Measurements from ENCODE around the gene NME7. TPM values are rescaled to one million over a fixed set of nuclear protein-coding genes. Genes with fewer than 3 reads are reported as not detected.

The NME7 gene
- total RNA-seq, 2 donors from 2014 or later = 6.2 TPM

DNA sequence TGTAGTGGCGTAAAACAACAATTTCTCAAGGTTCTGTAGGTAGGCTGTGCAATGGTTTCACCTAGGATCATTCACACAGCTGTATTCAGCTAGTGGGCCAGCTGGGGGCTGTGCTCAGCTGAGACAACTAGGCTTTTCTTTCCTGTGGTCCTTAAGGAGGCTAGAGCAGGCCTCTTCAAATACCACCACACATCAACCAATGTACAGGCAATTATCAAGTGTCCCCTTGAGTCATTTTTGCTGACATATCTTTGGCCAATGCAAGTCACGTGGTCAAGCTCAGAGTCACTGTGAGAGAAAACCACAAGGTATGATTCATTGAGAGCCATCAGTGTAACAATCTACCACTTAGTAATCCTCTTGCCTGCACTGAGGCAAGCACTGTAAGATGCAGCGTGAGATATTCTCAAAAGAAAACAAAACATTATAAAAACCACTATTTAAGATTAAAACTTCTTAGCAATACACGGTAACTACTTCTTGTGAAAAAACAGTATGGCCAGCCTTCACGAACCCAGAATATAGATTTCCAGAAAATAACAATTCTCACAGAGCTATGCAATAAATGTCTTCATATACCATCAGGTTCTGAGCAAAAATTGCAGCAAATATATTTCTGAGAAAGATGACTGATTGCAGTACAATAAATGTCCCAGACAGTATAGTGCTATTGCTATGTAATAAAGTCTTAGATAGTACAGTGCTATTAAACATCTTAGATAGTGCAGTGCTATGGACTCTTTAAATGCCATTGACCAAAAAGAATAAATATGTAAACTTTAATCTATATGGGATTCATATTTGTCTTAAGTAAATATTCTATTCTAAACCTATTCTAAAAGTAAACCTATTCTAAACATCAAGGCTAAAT, 55.3 kb downstream of the NME7 start:
- peak; percentile 99 for ATAC-seq (replicated peaks in 1 of 2)
- no peaks in the 10 kb centered on the region for H3K9me3 Mint-ChIP-seq
- DNase-seq = peak; percentile 55 to 65
- peak overlapping the region; percentile 54 for H3K27ac Mint-ChIP-seq
- no peaks in the 10 kb centered on the region for H3K27me3 Mint-ChIP-seq (ENCODE audit: low read depth)
- peaks cover 31% of the 10 kb centered on the region for H3K4me1 Mint-ChIP-seq (ENCODE audit: low read depth)
- peak overlapping the region in 1 of 2 donors; percentile 65 for H3K4me3 Mint-ChIP-seq
- H3K36me3 Mint-ChIP-seq (ENCODE audit: insufficient read depth in 2 of 2) = no peaks in the 10 kb centered on the region

DNA sequence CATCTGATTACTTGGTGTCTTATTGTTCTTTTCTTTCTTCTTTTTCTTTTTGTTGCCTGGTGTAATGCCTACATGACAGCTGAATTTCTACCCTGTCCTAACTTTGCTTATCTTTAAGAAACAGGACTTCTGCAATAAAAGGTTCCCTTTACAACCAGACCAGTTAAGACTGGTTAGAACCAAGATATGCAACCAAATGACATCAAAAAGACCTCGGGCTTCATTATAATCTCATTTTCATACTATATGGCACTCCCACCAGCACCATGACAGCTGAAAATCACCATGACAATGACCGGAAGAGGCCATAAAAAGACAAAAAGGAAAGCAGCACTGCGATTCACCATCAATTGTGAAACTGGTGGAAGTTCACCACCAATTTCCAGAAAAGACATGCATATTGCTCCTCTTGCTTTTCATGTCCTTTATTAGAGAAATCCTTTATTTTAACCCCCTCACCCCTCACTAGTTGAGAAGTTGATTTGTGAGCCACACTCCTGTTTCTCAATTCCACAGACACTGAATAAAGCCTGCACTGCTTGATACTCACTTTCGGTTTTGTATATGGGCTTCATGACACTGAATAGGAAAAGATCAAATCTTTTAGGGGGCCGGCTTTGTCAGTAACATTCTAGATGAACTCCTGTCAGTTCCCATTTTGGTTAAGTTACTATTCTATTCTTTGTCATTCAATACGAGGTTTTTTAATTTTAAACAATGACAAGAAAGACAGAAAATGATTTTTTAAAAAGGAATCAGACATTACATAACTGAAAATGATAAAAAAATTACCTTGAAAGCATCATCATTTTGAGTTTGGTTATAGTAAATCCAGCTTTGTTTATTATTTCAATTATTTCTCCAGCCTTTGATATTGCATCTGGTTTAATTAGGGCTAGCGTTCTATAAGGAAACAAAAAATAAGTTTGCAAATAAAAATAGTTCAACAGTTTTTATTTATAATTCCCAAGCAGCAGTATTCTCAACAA, 58.1 kb downstream of the NME7 start:
- no peak for DNase-seq
- Mint-ChIP-seq H3K9me3 (no peaks in the 10 kb centered on the region), H3K4me3 (peak overlapping the region; percentile 62 to 76), H3K36me3 (ENCODE audit: insufficient read depth in 2 of 2) (peaks cover 0 to 4% of the 10 kb centered on the region in 2 donors), H3K27ac (peak overlapping the region; percentile 55), H3K4me1 (ENCODE audit: low read depth) (peaks cover 31% of the 10 kb centered on the region), H3K27me3 (ENCODE audit: low read depth) (no peaks in the 10 kb centered on the region)
- ATAC-seq (replicated peaks in 1 of 2) = no peak

DNA sequence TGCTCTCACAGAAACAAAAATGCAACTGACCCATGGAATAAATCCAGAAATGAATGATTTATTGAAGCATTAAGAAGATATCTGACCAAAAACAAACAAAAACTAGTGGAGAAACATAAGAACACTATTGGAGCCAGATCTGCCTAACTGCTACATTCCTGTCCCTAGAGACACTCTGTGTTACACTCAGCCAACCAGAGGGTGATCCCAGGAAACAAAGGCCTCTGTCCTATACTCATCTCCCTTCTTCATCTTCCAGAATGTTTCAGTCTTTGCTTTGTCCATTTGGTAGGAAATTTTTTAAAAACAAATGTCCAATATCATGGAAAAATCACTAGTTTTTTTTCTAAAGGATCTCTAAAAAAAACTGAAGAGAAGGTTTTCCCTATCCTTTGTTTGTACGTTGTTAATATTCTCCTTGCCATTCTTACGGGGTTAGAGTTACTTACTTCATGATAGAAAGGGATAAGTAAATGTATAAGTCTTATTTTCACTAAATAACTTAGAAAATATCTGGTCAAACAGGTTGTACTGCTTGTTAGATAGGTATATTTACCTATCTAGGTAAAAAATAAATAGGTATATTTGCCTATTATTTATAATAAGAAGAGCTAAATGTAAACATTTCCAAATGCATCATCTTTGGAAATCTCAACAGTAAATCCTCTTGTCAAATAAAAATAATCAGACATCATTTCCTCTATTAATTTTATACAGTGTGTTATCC, 59.1 kb downstream of the NME7 start:
- Mint-ChIP-seq H3K36me3 (ENCODE audit: insufficient read depth in 2 of 2) (peaks cover 0 to 4% of the 10 kb centered on the region in 2 donors), H3K4me3 (no peak overlapping the region)

DNA sequence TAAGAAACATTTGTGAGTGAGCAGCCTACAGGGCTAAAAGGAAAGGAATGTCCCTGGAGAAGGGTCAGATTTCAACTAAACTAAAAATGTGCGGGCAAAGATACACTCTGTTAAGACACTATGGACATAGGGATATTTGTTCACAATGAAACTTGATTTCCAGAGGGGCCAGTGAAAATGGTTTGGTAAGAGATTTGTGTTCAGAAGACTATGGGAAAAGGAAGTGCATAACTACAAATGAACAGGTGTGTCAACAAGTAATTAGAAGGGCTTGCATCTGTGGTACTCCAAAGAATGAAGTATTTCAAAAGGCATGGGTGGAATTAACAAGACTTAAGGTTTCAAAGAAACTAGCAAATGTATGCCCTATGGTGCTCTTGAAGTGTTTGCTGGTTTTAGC, 60.4 kb downstream of the NME7 start:
- peaks cover 17% of the 10 kb centered on the region for H3K4me1 Mint-ChIP-seq (ENCODE audit: low read depth)
- no peaks in the 10 kb centered on the region for H3K9me3 Mint-ChIP-seq
- H3K4me3 Mint-ChIP-seq = no peak overlapping the region
- no peak for DNase-seq
- H3K27me3 Mint-ChIP-seq (ENCODE audit: low read depth) = no peaks in the 10 kb centered on the region
- no peak overlapping the region for H3K27ac Mint-ChIP-seq
- ATAC-seq (replicated peaks in 1 of 2) = no peak
- H3K36me3 Mint-ChIP-seq (ENCODE audit: insufficient read depth in 2 of 2) = peaks cover 0 to 4% of the 10 kb centered on the region in 2 donors

More for the DNA sequence above, 59.1 kb downstream of the NME7 start:
- Mint-ChIP-seq H3K27me3 (ENCODE audit: low read depth) (no peaks in the 10 kb centered on the region), H3K4me1 (ENCODE audit: low read depth) (peaks cover 25% of the 10 kb centered on the region), H3K9me3 (no peaks in the 10 kb centered on the region), H3K27ac (no peak overlapping the region)
- no peak for ATAC-seq (replicated peaks in 1 of 2)
- DNase-seq = no peak

DNA sequence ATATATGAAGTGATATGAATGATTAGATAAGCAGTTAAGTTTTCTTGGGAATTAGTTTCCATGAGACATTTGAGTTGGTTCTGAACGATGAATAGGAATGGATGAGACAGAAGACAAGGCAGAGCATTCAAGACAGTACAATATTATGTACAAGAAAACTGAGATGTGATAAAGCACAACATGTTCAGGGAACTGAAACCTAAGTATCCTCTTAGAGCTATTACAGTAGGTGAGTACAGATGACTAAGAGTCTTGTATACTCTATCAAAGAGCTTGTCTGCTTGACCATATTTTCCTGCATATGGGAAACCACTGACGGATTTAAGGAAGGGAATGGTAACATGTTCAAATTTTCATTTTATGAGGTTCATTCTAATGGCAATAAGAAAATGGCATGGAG, 61.6 kb downstream of the NME7 start:
- DNase-seq (no peak), ATAC-seq (replicated peaks in 1 of 2) (no peak)
- H3K36me3 Mint-ChIP-seq (ENCODE audit: insufficient read depth in 2 of 2) = peaks cover 0 to 4% of the 10 kb centered on the region in 2 donors
- peaks cover 10% of the 10 kb centered on the region for H3K4me1 Mint-ChIP-seq (ENCODE audit: low read depth)
- H3K4me3 Mint-ChIP-seq = no peak overlapping the region
- H3K27ac Mint-ChIP-seq = no peak overlapping the region
- H3K27me3 Mint-ChIP-seq (ENCODE audit: low read depth) = no peaks in the 10 kb centered on the region
- no peaks in the 10 kb centered on the region for H3K9me3 Mint-ChIP-seq

DNA sequence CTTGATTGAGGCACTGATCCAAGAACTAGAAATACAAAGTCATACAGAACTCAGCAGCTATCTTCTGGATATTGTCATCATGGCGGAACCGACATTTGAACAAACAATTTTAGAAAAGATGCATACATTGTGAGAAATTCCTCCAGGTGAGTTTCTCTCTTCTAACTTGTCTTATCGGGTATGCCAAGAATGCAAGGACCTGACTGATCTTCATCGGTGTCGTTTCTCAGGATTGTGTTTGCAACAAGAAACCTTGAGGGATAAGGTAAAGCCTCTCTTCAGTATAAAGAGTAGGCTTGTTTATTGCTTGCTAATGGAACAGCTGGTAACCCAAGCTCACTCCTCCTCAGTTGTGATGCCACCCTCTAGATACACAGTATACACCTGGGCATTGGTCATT, 62.2 kb downstream of the NME7 start:
- Mint-ChIP-seq H3K27ac (no peak overlapping the region), H3K4me3 (no peak overlapping the region), H3K27me3 (ENCODE audit: low read depth) (no peaks in the 10 kb centered on the region), H3K9me3 (no peaks in the 10 kb centered on the region), H3K4me1 (ENCODE audit: low read depth) (peaks cover 10% of the 10 kb centered on the region), H3K36me3 (ENCODE audit: insufficient read depth in 2 of 2) (peaks cover 0 to 4% of the 10 kb centered on the region in 2 donors)
- ATAC-seq (replicated peaks in 1 of 2) (no peak), DNase-seq (no peak)

DNA sequence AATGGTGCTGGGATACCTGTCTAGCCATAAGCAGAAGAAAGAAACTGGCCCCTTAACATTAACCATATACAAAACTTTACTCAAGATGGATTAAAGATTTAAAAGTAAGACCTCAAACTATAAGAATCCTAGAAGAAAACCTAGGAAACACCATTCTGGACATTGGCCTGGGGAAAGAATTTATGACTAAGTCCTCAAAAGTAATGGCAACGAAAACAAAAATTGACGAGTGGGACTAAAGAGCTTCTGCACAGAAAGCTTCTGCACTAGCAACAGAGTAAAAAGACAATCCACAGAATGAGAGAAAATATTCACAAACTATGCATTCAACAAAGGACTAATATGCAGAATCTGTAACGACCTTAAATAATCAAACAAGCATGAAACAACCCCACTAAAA, 66.7 kb downstream of the NME7 start:
- DNase-seq = no peak
- Mint-ChIP-seq H3K27ac (no peak overlapping the region), H3K4me3 (no peak overlapping the region), H3K27me3 (ENCODE audit: low read depth) (no peaks in the 10 kb centered on the region), H3K9me3 (no peaks in the 10 kb centered on the region), H3K4me1 (ENCODE audit: low read depth) (no peaks in the 10 kb centered on the region), H3K36me3 (ENCODE audit: insufficient read depth in 2 of 2) (no peaks in the 10 kb centered on the region)
- ATAC-seq (replicated peaks in 1 of 2) = no peak

DNA sequence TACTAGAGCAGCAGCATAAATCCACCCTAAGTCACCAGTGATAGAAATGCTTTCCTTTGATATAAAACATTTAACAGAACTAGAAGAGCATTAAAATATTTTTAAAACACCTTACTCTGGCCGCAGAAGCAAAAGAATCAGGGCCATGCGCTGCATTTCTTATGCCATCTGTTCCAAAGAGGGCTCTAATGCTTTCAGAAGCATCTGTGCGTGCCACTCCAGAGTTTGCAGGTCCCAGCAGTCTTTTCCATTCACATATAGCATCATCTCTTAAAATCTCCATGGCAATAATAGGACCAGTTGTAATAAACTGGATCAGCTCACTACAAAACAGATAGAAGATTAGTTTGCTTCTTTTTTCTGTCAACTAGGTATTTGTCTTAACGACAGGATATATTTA, 69.2 kb downstream of the NME7 start:
- no peaks in the 10 kb centered on the region for H3K4me1 Mint-ChIP-seq (ENCODE audit: low read depth)
- H3K9me3 Mint-ChIP-seq = no peaks in the 10 kb centered on the region
- no peaks in the 10 kb centered on the region for H3K27me3 Mint-ChIP-seq (ENCODE audit: low read depth)

DNA sequence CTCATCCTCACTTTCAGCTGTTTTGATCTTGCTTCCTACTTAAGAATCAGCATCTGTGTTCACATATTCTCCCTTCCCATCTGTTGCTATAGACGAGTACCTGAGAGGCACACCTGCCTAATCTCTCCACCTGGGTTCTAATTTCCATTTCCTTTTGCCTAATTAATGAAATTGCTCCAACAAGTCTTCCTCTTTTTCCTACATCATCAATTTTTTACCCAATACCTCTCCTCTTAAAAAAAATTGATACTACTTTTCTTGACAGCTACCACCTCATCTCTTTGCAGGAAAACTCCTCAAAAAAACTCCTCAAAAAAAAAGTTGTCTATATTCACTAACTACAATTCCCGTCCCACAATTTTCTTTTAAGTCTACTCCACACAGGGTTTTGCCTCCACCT, 71.8 kb downstream of the NME7 start:
- no peaks in the 10 kb centered on the region for H3K4me1 Mint-ChIP-seq (ENCODE audit: low read depth)

More for the DNA sequence above, 69.2 kb downstream of the NME7 start:
- DNase-seq (no peak), ATAC-seq (replicated peaks in 1 of 2) (no peak)
- Mint-ChIP-seq H3K36me3 (ENCODE audit: insufficient read depth in 2 of 2) (no peaks in the 10 kb centered on the region), H3K4me3 (no peak overlapping the region), H3K27ac (no peak overlapping the region)

DNA sequence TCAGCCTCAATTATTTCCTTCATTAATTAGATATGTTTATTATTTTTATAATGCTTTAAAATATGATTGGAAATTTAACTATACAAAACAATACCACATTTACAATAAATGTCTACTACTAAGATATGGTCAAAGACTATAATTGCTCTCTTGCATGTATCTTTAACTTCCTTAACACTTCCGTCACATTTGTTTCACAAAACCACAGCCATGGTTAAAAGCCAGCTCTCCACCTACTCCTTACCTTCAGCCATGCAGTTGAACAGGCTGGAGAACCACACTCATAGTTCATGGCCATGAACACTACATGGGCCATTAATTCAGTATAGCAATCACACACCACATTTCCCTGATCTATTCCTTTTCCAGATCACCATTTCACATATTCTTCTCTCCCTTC, 72.2 kb downstream of the NME7 start:
- no peaks in the 10 kb centered on the region for H3K4me1 Mint-ChIP-seq (ENCODE audit: low read depth)
- no peak for ATAC-seq (replicated peaks in 1 of 2)
- no peaks in the 10 kb centered on the region for H3K9me3 Mint-ChIP-seq
- H3K27ac Mint-ChIP-seq = no peak overlapping the region
- no peak overlapping the region for H3K4me3 Mint-ChIP-seq
- peaks cover 0 to 2% of the 10 kb centered on the region in 2 donors for H3K36me3 Mint-ChIP-seq (ENCODE audit: insufficient read depth in 2 of 2)
- no peak for DNase-seq
- no peaks in the 10 kb centered on the region for H3K27me3 Mint-ChIP-seq (ENCODE audit: low read depth)

More for the DNA sequence above, 71.8 kb downstream of the NME7 start:
- Mint-ChIP-seq H3K36me3 (ENCODE audit: insufficient read depth in 2 of 2) (peaks cover 0 to 2% of the 10 kb centered on the region in 2 donors), H3K27ac (no peak overlapping the region), H3K9me3 (no peaks in the 10 kb centered on the region), H3K4me3 (no peak overlapping the region), H3K27me3 (ENCODE audit: low read depth) (no peaks in the 10 kb centered on the region)
- no peak for ATAC-seq (replicated peaks in 1 of 2)
- no peak for DNase-seq

DNA sequence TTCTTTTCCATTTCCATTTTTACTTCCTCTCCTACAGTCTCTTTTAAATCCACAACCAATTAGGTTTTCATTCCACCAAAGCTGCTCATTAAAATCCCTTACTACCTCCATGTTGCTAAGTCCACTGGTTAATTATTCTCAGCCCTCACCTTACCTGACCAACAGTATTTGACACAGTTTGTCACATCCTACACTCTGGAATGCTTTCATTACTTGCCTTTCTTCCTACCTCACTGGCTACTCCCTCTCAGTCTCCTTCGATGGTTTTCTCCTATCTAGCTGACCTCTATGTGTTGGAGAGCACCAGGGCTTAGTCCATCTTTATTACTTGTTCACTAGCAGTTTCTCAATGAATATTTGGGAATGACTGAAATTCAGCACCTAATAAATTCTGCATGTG, 78.6 kb downstream of the NME7 start:
- ATAC-seq (replicated peaks in 1 of 2) = no peak
- H3K36me3 Mint-ChIP-seq (ENCODE audit: insufficient read depth in 2 of 2) = peaks cover 2 to 7% of the 10 kb centered on the region in 2 donors
- H3K27me3 Mint-ChIP-seq (ENCODE audit: low read depth) = no peaks in the 10 kb centered on the region
- H3K4me1 Mint-ChIP-seq (ENCODE audit: low read depth) = no peaks in the 10 kb centered on the region
- peaks cover 2 to 3% of the 10 kb centered on the region in 2 donors for H3K9me3 Mint-ChIP-seq
- no peak overlapping the region for H3K4me3 Mint-ChIP-seq
- H3K27ac Mint-ChIP-seq = no peak overlapping the region
- no peak for DNase-seq

DNA sequence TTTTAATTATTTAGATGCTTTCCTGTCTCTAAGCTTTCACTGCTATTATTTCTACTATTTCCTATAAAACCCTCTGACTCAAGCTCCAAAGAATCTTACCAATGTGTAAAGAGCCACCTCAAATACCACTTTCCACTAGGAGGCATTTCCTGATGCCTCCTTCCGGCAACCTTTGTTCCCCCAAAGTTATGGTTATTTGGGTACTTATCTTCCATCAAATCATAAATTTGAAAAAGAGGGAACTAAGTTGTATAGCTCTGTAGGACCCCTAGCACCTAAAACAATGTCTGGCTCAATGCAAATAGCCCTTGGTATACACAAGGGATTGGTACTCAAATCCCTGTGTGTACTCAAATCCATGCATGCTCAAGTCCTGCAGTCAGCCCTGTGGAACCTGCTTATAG, 79.6 kb downstream of the NME7 start:
- no peaks in the 10 kb centered on the region for H3K27me3 Mint-ChIP-seq (ENCODE audit: low read depth)
- DNase-seq = no peak
- H3K36me3 Mint-ChIP-seq (ENCODE audit: insufficient read depth in 2 of 2) = peaks cover 8 to 9% of the 10 kb centered on the region in 2 donors
- no peak overlapping the region for H3K27ac Mint-ChIP-seq
- no peak for ATAC-seq (replicated peaks in 1 of 2)
- no peaks in the 10 kb centered on the region for H3K4me1 Mint-ChIP-seq (ENCODE audit: low read depth)
- H3K9me3 Mint-ChIP-seq = peaks cover 9 to 11% of the 10 kb centered on the region in 2 donors
- no peak overlapping the region for H3K4me3 Mint-ChIP-seq
